ENCODE results near the gene TTLL11. TPM values are rescaled to one million over a fixed set of nuclear protein-coding genes. Genes with fewer than 3 reads are reported as not detected.

Gene TTLL11
- total RNA-seq, 1 experiment from 2014 or later, result 1.5 TPM

- Mint-ChIP-seq H3K4me3 (no peak overlapping the region), H3K9me3 (no peaks in the 10 kb centered on the region), H3K27ac (no peak overlapping the region), H3K4me1 (peaks cover 24 to 25% of the 10 kb centered on the region in 2 experiments), H3K27me3 (ENCODE audit: low read depth) (no peaks in the 10 kb centered on the region; the same call in 1 of the 2 replicates), H3K36me3 (ENCODE audit: insufficient read depth in 1 of 3, low read depth in 3 of 3) (no peaks in the 10 kb centered on the region)
- Histone ChIP-seq H3K4me2 (ENCODE audit: insufficient read depth, insufficient read length, low read length) (no peak overlapping the region), H3T11ph (ENCODE audit: low read length) (no peak overlapping the region), H2BK120ac (ENCODE audit: low read depth, low read length, poor library complexity, severe bottlenecking) (no peak overlapping the region), H3K4me1 (ENCODE audit: insufficient read depth, low read length) (no peaks in the 10 kb centered on the region), H2AFZ (ENCODE audit: low read length) (no peak overlapping the region), H2BK15ac (ENCODE audit: low read depth, low read length) (no peak overlapping the region), H2AK5ac (ENCODE audit: insufficient read length, low read length) (no peak overlapping the region), H2BK12ac (ENCODE audit: insufficient read length, low read depth, low read length) (no peak overlapping the region), H3K27ac (ENCODE audit: insufficient read length, low read depth, low read length) (no peak overlapping the region), H3K18ac (ENCODE audit: insufficient read length, low read depth, low read length) (no peak overlapping the region), H4K5ac (ENCODE audit: insufficient read length, low read depth, low read length) (no peak overlapping the region), H3K79me2 (ENCODE audit: insufficient read depth, low read length) (no peaks in the 10 kb centered on the region), H2BK5ac (ENCODE audit: insufficient read length, low read length) (no peak overlapping the region), H3K56ac (ENCODE audit: insufficient read length, low read depth, low read length) (no peak overlapping the region), H2BK20ac (ENCODE audit: low read depth, low read length, poor library complexity, severe bottlenecking) (no peak overlapping the region), H3K23ac (ENCODE audit: insufficient read length, low read depth, low read length) (no peak overlapping the region), H4K8ac (replicated peaks; ENCODE audit: insufficient read length, low read depth, low read length) (no peak overlapping the region), H4K91ac (ENCODE audit: insufficient read length, low read depth, low read length) (no peak overlapping the region), H3K27me3 (ENCODE audit: insufficient read depth, low read length) (no peaks in the 10 kb centered on the region), H4K20me1 (ENCODE audit: control insufficient read depth, insufficient read depth, insufficient read length) (no peaks in the 10 kb centered on the region), H3K14ac (ENCODE audit: insufficient read depth, low read length) (no peak overlapping the region), H3K4ac (ENCODE audit: low read depth, low read length) (no peak overlapping the region), H3K23me2 (ENCODE audit: insufficient read length, low read depth, low read length, poor library complexity, severe bottlenecking) (no peaks in the 10 kb centered on the region), H3K79me1 (ENCODE audit: insufficient read depth, low read depth, low read length, poor library complexity, severe bottlenecking) (no peaks in the 10 kb centered on the region), H3K9ac (ENCODE audit: extremely low read depth, insufficient read length, low read length) (no peak overlapping the region), H3K9me3 (ENCODE audit: control insufficient read depth, low read depth, low read length) (no peaks in the 10 kb centered on the region)
- DNase-seq, result no peak
- WGBS (ENCODE audit: extremely low coverage, insufficient read length, low lambda C conversion rate), result no CpG with 5 or more reads among the region's 3 CpGs
- TF ChIP-seq CTCF (conservative IDR thresholded peaks at IDR 0.05), result no peak
Measured at GRCh38 chr9:121810489-121810888, 282.6 kb downstream of the TTLL11 start.

Measured in H9 (cell line).